ENCODE measurements around the gene SRRM2.
A peak's percentile ranks its signal among the peaks of the same experiment; 100 is the strongest.

SRRM2 gene

DNA sequence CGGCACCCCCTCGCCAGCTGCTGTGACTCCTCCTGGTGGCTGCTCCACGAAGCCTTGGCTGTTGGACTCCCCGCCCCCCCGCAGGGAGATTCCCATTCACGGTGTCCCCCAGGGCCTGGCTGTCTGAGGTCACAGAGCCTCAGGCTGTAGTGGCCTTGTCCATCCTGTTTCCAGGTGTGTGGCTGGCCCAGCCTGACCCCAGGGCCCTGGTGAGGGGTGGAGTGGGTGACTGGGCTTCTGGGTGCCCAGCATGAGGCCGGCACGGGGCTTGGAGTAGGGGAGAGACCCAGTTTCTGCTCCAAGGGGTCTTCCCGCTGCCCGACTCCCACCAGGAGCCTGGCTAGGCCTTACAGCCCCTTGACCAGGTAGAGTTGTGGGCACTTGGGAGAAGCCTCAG, 42.9 kb upstream of the SRRM2 start:
- no peak for TF ChIP-seq NFRKB (IDR thresholded peaks at IDR 0.05)
- TF ChIP-seq ZNF384 (IDR thresholded peaks at IDR 0.05): no peak
- no peak for TF ChIP-seq L3MBTL2 (conservative IDR thresholded peaks at IDR 0.05)
- TF ChIP-seq BHLHE40 (IDR thresholded peaks at IDR 0.05; ENCODE audit: borderline replicate concordance): no peak
- no peak for TF ChIP-seq TARDBP (IDR thresholded peaks at IDR 0.05)
- TF ChIP-seq, protein P1, sequence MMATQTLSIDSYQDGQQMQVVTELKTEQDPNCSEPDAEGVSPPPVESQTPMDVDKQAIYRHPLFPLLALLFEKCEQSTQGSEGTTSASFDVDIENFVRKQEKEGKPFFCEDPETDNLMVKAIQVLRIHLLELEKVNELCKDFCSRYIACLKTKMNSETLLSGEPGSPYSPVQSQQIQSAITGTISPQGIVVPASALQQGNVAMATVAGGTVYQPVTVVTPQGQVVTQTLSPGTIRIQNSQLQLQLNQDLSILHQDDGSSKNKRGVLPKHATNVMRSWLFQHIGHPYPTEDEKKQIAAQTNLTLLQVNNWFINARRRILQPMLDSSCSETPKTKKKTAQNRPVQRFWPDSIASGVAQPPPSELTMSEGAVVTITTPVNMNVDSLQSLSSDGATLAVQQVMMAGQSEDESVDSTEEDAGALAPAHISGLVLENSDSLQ (IDR thresholded peaks at IDR 0.05): no peak
- DNase-seq (ENCODE audit: extremely low spot score): no peak
- ChIA-PET CTCF (no interaction called here), POLR2A (interaction anchor here (1.7 kb wide), 1 partner anchor 9 kb away, joined by 4 read pairs; no protein-coding TSS in a partner anchor)

DNA sequence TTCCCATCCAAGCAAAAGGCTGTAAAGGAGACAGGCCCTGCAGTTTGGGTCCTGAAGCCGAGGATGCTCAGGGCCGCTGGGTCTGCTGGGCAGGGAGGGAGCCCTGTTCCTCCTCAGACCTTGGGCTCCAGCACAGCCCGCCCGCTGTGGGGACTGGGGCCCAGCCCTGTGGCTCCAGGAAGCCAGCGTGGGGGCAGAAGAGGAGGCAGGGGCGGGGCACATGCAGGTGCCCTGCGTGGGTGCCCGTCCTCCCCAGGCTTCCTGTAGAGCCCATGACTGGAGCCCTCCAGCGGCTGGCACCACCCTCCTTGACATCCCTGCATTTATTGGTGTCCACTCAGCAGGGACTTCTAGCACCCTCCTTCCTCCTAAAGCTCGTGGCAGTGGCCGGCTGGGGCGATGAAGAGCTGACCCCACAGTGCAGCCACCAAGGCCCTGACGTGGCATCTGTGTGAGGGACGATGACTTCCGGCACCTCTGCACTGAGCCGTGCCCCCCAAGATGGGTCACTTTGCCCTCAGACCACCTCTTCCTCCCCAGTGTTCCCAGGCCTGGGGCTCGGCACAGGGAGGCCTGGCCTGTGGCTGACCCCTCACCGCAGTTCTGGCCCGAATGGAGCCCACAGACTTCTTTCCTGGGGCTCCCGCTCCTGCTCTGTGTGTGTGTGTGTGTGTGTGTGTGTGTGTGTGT, 42.3 kb upstream of the SRRM2 start:
- ChIA-PET CTCF (no interaction called here), POLR2A (no interaction called here)

GRCh38 chr16:2710711-2711231, 41.7 kb upstream of the SRRM2 start:
- CTCF ChIA-PET: no interaction called here
- TF ChIP-seq TARDBP (IDR thresholded peaks at IDR 0.05) (peak; percentile 93), NFRKB (IDR thresholded peaks at IDR 0.05) (no peak)
- POLR2A ChIA-PET: no interaction called here
- DNase-seq (ENCODE audit: extremely low spot score): no peak

More for the DNA sequence above, 42.3 kb upstream of the SRRM2 start:
- no peak for DNase-seq (ENCODE audit: extremely low spot score)
- TF ChIP-seq BHLHE40 (IDR thresholded peaks at IDR 0.05; ENCODE audit: borderline replicate concordance) (no peak), TARDBP (IDR thresholded peaks at IDR 0.05) (no peak), SP1 (IDR thresholded peaks at IDR 0.05) (no peak), FOXM1 (IDR thresholded peaks at IDR 0.05; ENCODE audit: borderline replicate concordance) (no peak), L3MBTL2 (conservative IDR thresholded peaks at IDR 0.05) (no peak), LEF1 (IDR thresholded peaks at IDR 0.05; ENCODE audit: borderline replicate concordance) (no peak), FOXA1 (IDR thresholded peaks at IDR 0.05) (no peak), CTBP1 (IDR thresholded peaks at IDR 0.05; ENCODE audit: borderline replicate concordance) (no peak), ARNT (IDR thresholded peaks at IDR 0.05) (no peak), ZNF384 (IDR thresholded peaks at IDR 0.05) (no peak), ELF4 (IDR thresholded peaks at IDR 0.05) (no peak), HDGF (IDR thresholded peaks at IDR 0.05; ENCODE audit: borderline replicate concordance) (no peak)

- TF ChIP-seq SUZ12 (IDR thresholded peaks at IDR 0.05): no peak
- TF ChIP-seq TARDBP (IDR thresholded peaks at IDR 0.05): no peak
- no peak for TF ChIP-seq ELF4 (IDR thresholded peaks at IDR 0.05)
- ChIA-PET POLR2A (no interaction called here), CTCF (no interaction called here)
- no peak for DNase-seq (ENCODE audit: extremely low spot score)
These were observed 40.9 kb upstream of the SRRM2 start for GRCh38 chr16:2711370-2712062.

DNA sequence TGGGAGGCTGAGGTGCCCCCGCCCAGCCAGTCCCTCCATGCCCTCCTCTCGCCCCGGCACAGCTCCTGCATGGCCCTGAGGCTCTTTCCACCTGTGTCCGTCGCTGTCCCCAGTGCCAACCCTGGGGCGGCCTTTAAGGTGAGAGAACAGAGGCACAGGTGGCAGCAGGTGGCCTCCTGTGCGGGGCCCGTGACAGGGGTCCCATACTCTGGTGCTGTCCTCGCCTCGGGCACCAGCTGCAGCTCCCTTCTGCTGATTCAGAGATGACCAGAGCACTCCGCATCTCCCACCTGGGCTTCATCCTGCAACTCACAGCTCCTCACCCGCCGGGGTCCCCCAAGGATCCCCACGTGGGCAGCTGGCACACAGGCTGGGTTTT, 40.4 kb upstream of the SRRM2 start:
- no peak for TF ChIP-seq CTBP1 (IDR thresholded peaks at IDR 0.05; ENCODE audit: borderline replicate concordance)
- TF ChIP-seq, protein P1 (IDR thresholded peaks at IDR 0.05): no peak
- TF ChIP-seq FOXM1 (IDR thresholded peaks at IDR 0.05; ENCODE audit: borderline replicate concordance): no peak
- no peak for TF ChIP-seq HDGF (IDR thresholded peaks at IDR 0.05; ENCODE audit: borderline replicate concordance)
- TF ChIP-seq L3MBTL2 (conservative IDR thresholded peaks at IDR 0.05): no peak
- no peak for TF ChIP-seq TARDBP (IDR thresholded peaks at IDR 0.05)
- TF ChIP-seq NFRKB (IDR thresholded peaks at IDR 0.05): no peak
- TF ChIP-seq SUZ12 (IDR thresholded peaks at IDR 0.05): no peak
- no peak for TF ChIP-seq BHLHE40 (IDR thresholded peaks at IDR 0.05; ENCODE audit: borderline replicate concordance)
- no peak for TF ChIP-seq ZNF384 (IDR thresholded peaks at IDR 0.05)
- no peak for TF ChIP-seq ARNT (IDR thresholded peaks at IDR 0.05)
- no peak for TF ChIP-seq FOXA1 (IDR thresholded peaks at IDR 0.05)
- DNase-seq (ENCODE audit: extremely low spot score): no peak
- POLR2A ChIA-PET: no interaction called here
- CTCF ChIA-PET: no interaction called here

- TF ChIP-seq ARNT (IDR thresholded peaks at IDR 0.05) (no peak), LEF1 (IDR thresholded peaks at IDR 0.05; ENCODE audit: borderline replicate concordance) (no peak), HDGF (IDR thresholded peaks at IDR 0.05; ENCODE audit: borderline replicate concordance) (no peak), FOXM1 (IDR thresholded peaks at IDR 0.05; ENCODE audit: borderline replicate concordance) (no peak), CTBP1 (IDR thresholded peaks at IDR 0.05; ENCODE audit: borderline replicate concordance) (no peak), FOXA1 (IDR thresholded peaks at IDR 0.05) (no peak), ELF4 (IDR thresholded peaks at IDR 0.05) (no peak), ZNF384 (IDR thresholded peaks at IDR 0.05) (no peak), BHLHE40 (IDR thresholded peaks at IDR 0.05; ENCODE audit: borderline replicate concordance) (no peak), TARDBP (IDR thresholded peaks at IDR 0.05) (no peak), FOXK2 (IDR thresholded peaks at IDR 0.05) (no peak)
- DNase-seq (ENCODE audit: extremely low spot score): no peak
- ChIA-PET POLR2A (no interaction called here), CTCF (no interaction called here)
These were observed 39.9 kb upstream of the SRRM2 start for GRCh38 chr16:2712546-2712945.

DNA sequence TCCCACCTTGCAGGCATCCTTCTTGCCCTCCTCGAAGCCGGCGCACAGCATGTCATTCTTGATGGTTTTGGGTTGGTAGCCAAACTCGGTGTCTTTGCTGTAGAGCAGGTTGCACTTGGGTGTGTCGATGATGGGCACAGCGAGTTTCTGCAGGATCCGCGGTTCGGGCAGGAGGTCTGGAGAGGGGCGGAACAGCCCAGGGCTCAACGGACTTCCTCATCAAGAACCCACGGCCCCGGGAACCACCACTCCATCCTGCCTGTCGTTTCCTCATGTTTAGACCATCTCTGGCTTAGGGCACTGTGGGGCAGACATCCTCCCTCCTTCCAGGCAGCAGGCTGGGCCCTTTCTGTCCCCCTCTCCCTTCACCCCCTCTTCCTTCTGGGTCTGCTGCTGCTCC, 38.9 kb upstream of the SRRM2 start:
- CTCF ChIA-PET: no interaction called here
- POLR2A ChIA-PET: no interaction called here
- TF ChIP-seq LEF1 (IDR thresholded peaks at IDR 0.05; ENCODE audit: borderline replicate concordance) (no peak), TARDBP (IDR thresholded peaks at IDR 0.05) (no peak), CTBP1 (IDR thresholded peaks at IDR 0.05; ENCODE audit: borderline replicate concordance) (no peak), ZNF384 (IDR thresholded peaks at IDR 0.05) (no peak)
- DNase-seq (ENCODE audit: extremely low spot score): no peak
